Stimulated activated CD4-positive, alpha-beta T cell treated with anti-CD3 and anti-CD28 coated beads, Interleukin-2, amount 100 ng/mL, for 4 hours (primary cell): Measurements from ENCODE around the gene UBE2A.

Source experiments
- DNase-seq: peaks from one replicate; pipeline ENCODE4 v3.0.0-alpha.2; 2020; ENCODE audit warnings: low read depth

Gene UBE2A

DNA sequence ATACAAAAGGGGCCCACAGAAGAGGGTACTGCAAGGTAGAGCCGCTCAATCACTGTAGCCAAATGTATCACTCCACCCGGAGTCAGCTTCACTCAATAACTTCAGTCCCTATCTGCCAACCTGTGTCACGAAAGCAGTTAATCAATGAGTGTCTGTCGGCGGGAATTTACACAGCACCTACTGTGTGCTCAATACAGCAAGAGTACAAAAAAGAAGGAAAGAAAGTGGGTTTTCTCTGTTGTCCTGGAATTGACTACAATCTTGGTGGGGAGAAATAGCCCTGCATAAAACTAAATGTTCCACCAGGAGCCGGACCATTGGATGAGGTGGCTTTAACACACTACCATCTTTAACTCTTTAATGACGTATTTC lies 32.6 kb downstream of the UBE2A start:
- DNase-seq: no peak

DNA sequence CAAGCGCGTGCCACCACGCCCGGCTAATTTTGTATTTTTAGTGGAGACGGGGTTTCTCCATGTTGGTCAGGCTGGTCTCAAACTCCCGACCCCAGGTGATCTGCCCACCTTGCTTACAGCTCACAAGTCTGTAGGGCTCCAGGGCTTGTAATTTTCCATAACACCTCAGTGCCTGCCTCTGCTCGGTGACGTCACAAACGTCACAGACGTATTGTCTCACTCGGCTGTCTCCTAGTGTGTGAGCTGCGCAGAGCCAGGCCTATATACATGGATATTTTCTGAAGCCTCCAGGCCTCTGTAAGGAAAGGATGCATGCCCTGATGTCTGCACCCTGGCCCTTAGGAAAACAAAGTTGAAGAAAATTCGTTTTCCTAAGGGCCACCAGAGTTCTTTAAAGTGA lies 40.4 kb downstream of the UBE2A start:
- DNase-seq: no peak

GRCh38 chrX:119617517-119618164 lies 43.3 kb downstream of the UBE2A start:
- DNase-seq: no peak

GRCh38 chrX:119618439-119618838 lies 44.1 kb downstream of the UBE2A start:
- DNase-seq: no peak

DNA sequence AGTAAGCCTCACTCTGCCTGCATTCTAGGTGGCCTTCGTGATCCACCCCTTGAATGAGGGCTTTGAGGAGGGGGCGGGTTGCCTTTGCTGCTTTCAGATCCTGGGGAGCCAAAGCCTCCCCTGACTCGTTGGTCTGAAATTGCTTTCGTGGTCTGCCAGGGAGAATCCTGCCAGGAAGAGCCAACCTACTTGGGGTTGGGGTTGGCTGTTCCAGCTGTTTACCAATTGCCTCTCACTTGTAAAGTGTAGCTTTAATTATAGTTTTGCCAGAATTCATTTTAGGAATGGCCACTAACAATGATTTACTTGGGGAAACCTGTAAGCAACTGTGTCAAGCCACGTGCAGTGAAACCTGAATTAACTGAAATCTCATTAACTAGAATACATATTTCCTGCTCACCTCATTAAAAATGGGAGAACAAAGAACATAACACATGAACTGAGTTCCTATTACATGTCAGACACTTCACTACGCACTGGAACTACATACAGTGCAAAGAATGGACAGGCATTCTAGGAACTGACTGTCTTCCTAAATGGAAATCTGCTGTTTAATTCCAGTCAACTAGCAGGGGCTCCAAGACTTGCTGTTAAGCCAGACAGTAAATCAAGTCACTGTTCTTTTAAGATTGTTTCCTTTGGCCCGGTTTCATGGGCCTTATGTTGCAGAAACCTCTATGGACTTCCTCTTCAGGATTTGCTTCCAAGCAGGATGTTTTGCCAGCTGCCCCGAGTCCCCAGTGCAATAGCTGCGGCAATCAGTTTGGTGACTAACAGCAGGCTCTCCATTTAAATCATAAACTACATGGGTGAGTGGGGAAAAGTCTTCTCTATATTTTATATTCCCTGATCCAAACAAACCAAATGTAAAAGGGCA lies 48.2 kb downstream of the UBE2A start:
- no peak for DNase-seq

- no peak for DNase-seq
Observed at GRCh38 chrX:119624417-119624816, 50.1 kb downstream of the UBE2A start.

DNA sequence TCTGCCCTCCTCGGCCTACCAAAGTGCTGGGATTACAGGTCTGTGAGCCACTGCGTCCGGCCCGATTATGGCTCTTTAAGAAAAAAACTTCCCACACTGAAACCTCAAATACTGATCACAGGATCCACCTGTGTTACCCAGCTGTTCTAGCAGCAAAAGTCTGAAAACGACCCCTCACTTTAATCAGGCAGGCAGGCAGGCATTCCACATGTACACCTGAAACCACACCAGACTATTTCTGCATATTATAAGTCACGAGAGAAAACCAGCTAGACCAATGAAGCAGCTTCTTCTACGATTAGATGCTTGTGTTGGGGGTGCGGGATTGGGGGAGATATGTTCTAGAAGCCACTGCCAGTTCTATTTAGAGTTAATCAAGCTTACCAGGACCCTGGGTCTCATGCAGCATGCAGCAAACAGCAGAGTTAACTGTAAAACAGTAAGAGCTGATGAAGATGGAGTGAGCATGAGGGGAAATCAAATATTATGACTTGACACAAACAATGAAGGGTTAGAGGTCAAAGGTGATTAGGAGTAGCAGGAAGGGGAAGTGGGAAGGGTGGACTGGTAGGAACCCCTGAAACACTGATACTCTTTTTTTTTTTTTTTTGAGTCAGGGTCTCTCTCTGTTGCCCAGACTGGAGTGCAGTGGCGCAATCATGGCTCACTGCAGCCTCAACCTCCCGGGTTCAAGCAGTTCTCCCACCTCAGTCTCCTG lies 50.7 kb downstream of the UBE2A start:
- DNase-seq: no peak

DNA sequence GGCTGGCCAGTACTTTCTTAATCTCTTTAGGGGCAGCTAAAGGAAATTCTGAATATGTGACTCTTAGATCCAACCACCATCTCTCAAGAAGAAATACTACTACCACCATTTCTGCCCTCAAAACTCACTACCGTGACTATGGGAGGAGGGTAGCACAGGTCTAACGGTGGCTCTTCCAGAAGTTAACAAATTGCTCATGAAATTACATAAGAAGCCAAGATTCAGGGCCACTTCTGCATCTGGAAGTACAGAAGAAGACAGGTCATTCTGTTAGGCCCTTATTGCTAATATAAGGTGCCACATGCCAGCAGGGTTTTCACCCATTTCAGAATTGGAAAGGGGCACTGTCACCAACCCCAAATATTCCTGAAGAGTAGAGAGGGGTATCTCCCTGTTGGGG lies 51.5 kb downstream of the UBE2A start:
- no peak for DNase-seq
